ENCODE measurements around the gene RASAL2. TPM values are rescaled to one million over a fixed set of nuclear protein-coding genes. Genes with fewer than 3 reads are reported as not detected.
A peak's percentile ranks its signal among the peaks of the same experiment; 100 is the strongest.
"Not testable (repeated sequence)": the region's sequence is repeated elsewhere in the genome, so short reads cannot be mapped to it uniquely, and the experiment has no call there.

Gene RASAL2
- total RNA-seq, 1 experiment from 2014 or later, result 8.2 TPM

- DNase-seq (ENCODE audit: low read depth), result no peak
Observed at GRCh38 chr1:178161516-178161915, 67.6 kb downstream of the RASAL2 start.

GRCh38 chr1:178165196-178165595 is 71.3 kb downstream of the RASAL2 start:
- DNase-seq (ENCODE audit: low read depth), result no peak

- no peak for DNase-seq (ENCODE audit: low read depth)
Observed at GRCh38 chr1:178166429-178167024, 72.6 kb downstream of the RASAL2 start.

GRCh38 chr1:178168536-178168935 is 74.6 kb downstream of the RASAL2 start:
- peak; percentile 57 for DNase-seq (ENCODE audit: low read depth)

GRCh38 chr1:178169649-178170048 is 75.7 kb downstream of the RASAL2 start:
- DNase-seq (ENCODE audit: low read depth), result no peak

- peak; percentile 91 for DNase-seq (ENCODE audit: low read depth)
Observed at GRCh38 chr1:178172939-178173338, 79.0 kb downstream of the RASAL2 start.

GRCh38 chr1:178174539-178174938 is 80.6 kb downstream of the RASAL2 start:
- DNase-seq (ENCODE audit: low read depth), result no peak

GRCh38 chr1:178180405-178180804 is 86.5 kb downstream of the RASAL2 start:
- no peak for DNase-seq (ENCODE audit: low read depth)

- DNase-seq (ENCODE audit: low read depth), result no peak
Observed at GRCh38 chr1:178183796-178184195, 89.9 kb downstream of the RASAL2 start.

- DNase-seq (ENCODE audit: low read depth), result no peak
Observed at GRCh38 chr1:178188306-178188705, 94.4 kb downstream of the RASAL2 start.

GRCh38 chr1:178189814-178190213 is 95.9 kb downstream of the RASAL2 start:
- peak; percentile 54 for DNase-seq (ENCODE audit: low read depth)

GRCh38 chr1:178190881-178191280 is 97.0 kb downstream of the RASAL2 start:
- no peak for DNase-seq (ENCODE audit: low read depth)

GRCh38 chr1:178192686-178193085 is 98.8 kb downstream of the RASAL2 start:
- DNase-seq (ENCODE audit: low read depth), result peak; percentile 67

- no peak for DNase-seq (ENCODE audit: low read depth)
Observed at GRCh38 chr1:178196631-178197030, 102.7 kb downstream of the RASAL2 start.

- not testable (repeated sequence) for DNase-seq (ENCODE audit: low read depth)
Observed at GRCh38 chr1:178202095-178202494, 108.2 kb downstream of the RASAL2 start.

GRCh38 chr1:178202546-178202945 is 108.6 kb downstream of the RASAL2 start:
- DNase-seq (ENCODE audit: low read depth), result peak; percentile 3

- not testable (repeated sequence) for DNase-seq (ENCODE audit: low read depth)
Observed at GRCh38 chr1:178208269-178208856, 114.5 kb downstream of the RASAL2 start.

- DNase-seq (ENCODE audit: low read depth), result no peak
Observed at GRCh38 chr1:178209935-178210334, 116.0 kb downstream of the RASAL2 start.

- no peak for DNase-seq (ENCODE audit: low read depth)
Observed at GRCh38 chr1:178218550-178218949, 124.6 kb downstream of the RASAL2 start.

GRCh38 chr1:178220094-178220493 is 126.2 kb downstream of the RASAL2 start:
- DNase-seq (ENCODE audit: low read depth), result peak; percentile 36

- DNase-seq (ENCODE audit: low read depth), result no peak
Observed at GRCh38 chr1:178223289-178223688, 129.4 kb downstream of the RASAL2 start.

GRCh38 chr1:178224358-178224757 is 130.5 kb downstream of the RASAL2 start:
- DNase-seq (ENCODE audit: low read depth), result no peak

- no peak for DNase-seq (ENCODE audit: low read depth)
Observed at GRCh38 chr1:178230881-178231409, 137.0 kb downstream of the RASAL2 start.

GRCh38 chr1:178232108-178232507 is 138.2 kb downstream of the RASAL2 start:
- no peak for DNase-seq (ENCODE audit: low read depth)

Data from RPMI7951 (cell line).